ENCODE measurements around the gene PYDC1. TPM values are rescaled to one million over a fixed set of nuclear protein-coding genes. Genes with fewer than 3 reads are reported as not detected.

PYDC1 gene
- total and polyA plus RNA-seq, 11 donors = not detected

GRCh38 chr16:31213342-31213741 lies 3.6 kb downstream of the PYDC1 start:
- TF ChIP-seq POLR2A (IDR thresholded peaks at IDR 0.05) (no peak), CTCF (IDR thresholded peaks at IDR 0.05) (no peak)
- H3K4me3 ChIP-seq = no peak overlapping the region
- no peaks in the 10 kb centered on the region for H3K9me3 ChIP-seq
- 95 to 100% (median 98%) methylated on average over 1 of the region's 1 CpG for WGBS, 4 donors
- H3K36me3 ChIP-seq = no peaks in the 10 kb centered on the region
- H3K27me3 ChIP-seq = peaks cover 4 to 32% (median 23%) of the 10 kb centered on the region in 9 donors
- no peak for ATAC-seq
- no peak overlapping the region for H3K27ac ChIP-seq
- intact Hi-C loops (cut with DNase I) = no loop called here
- H3K4me1 ChIP-seq = peaks cover 11 to 35% (median 25%) of the 10 kb centered on the region in 12 donors
- DNase-seq = no peak

- intact Hi-C loops (cut with DNase I) = loop anchor here in 1 of 10 donors (10.0 kb wide), 1 partner anchor 178 kb away; no protein-coding TSS in a partner anchor
- no peaks in the 10 kb centered on the region for H3K36me3 ChIP-seq
- H3K27ac ChIP-seq = no peak overlapping the region
- H3K4me3 ChIP-seq = no peak overlapping the region
- H3K4me1 ChIP-seq = peaks cover 0 to 24% (median 6%) of the 10 kb centered on the region in 12 donors
- TF ChIP-seq POLR2A (IDR thresholded peaks at IDR 0.05) (no peak), CTCF (IDR thresholded peaks at IDR 0.05) (no peak)
- H3K9me3 ChIP-seq = no peaks in the 10 kb centered on the region
- WGBS, 4 donors = 38 to 42% (median 41%) methylated on average over 5 to 6 of the region's 6 CpGs
- DNase-seq (peak in 1 of 5 donors; percentile 9), ATAC-seq (no peak)
- H3K27me3 ChIP-seq = no peaks in the 10 kb centered on the region
Measured at GRCh38 chr16:31206776-31207175, 10.2 kb downstream of the PYDC1 start.

- intact Hi-C loops (cut with DNase I) = loop anchor here in 1 of 10 donors (10.0 kb wide), 1 partner anchor 180 kb away; no protein-coding TSS in a partner anchor
- Histone ChIP-seq H3K4me1 (peaks cover 0 to 37% (median 11%) of the 10 kb centered on the region in 12 donors), H3K9me3 (no peaks in the 10 kb centered on the region), H3K36me3 (peaks cover 0 to 12% (median 0%) of the 10 kb centered on the region in 9 donors), H3K27ac (no peak overlapping the region), H3K4me3 (no peak overlapping the region), H3K27me3 (no peaks in the 10 kb centered on the region)
- ATAC-seq (no peak), DNase-seq (peak in 1 of 5 donors; percentile 15)
- no peak for TF ChIP-seq CTCF (IDR thresholded peaks at IDR 0.05)
- TF ChIP-seq POLR2A (IDR thresholded peaks at IDR 0.05) = no peak
- WGBS, 4 donors = 85 to 90% (median 88%) methylated on average over 9 of the region's 9 CpGs
Measured at GRCh38 chr16:31204871-31205666, 11.9 kb downstream of the PYDC1 start.
